Head of caudate nucleus (tissue), 42 donors: ENCODE data around the gene TMPRSS9.

ENCODE experiments used
- DNase-seq, 42 donors: peaks; one replicate each; pipeline versions ENCODE4 v3.0.0 to v3.0.0-alpha.2; 2020 to 2021; ENCODE audit warnings: mixed read lengths in 7 of 42
- intact Hi-C: fragments of 100-400 bp; cut with DNase I; formaldehyde crosslinking; loops from one replicate; pipeline ENCODE4 v1.15.0; 2022

The TMPRSS9 gene

GRCh38 chr19:2327773-2328400 is 32.2 kb upstream of the TMPRSS9 start:
- intact Hi-C loops = loop anchor here (5.0 kb wide), 1 partner anchor 176 kb away; the partner anchor contains the start of gene AP3D1
- peak in 28 of 42 donors; percentile 35 to 88 (median 63) for DNase-seq

DNA sequence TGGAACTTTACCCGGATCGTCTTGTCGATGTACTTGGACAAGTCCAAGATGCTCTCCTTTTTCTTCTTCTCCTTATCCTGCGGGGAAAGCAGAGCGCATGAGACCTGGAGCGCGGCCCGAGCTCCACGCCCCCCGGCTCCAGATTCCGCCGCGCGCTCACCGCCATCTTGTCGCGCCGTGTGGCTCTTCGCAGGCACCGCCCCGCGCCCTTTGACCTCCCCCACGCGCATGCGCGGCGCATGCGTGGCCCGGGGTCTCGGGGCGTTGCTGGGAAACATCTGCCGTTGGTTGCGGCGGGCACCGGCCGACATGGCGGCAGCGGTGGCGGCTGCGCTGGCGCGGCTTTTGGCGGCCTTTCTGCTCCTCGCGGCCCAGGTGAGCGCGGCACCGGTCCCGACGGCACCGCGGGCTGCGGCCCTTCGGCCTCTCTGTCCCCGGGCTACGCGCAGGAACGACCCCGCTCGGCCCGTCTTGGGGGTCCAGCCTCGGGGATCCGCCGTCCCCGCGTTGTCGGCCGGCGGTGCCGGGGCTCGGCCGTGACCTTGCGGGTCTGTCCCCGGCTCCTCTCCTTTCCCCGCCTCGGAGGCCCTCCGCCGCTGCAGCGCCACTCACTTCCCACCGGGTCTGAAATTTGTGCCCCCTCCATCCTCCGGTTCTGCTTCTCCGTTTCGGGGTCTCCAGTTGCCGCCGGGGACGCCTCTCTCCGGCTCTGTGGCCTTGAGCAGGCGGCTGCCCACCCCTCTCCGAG is 31.5 kb upstream of the TMPRSS9 start, which contains the start of the genes LSM7 and SPPL2B:
LSM7 (minus strand) TSS at position 186 of the 748 bp plus-strand sequence; CDS start at position 166, 20 bp downstream.
SPPL2B (plus strand) TSS at position 284 of the 748 bp plus-strand sequence; CDS start at position 310, 26 bp downstream.
- DNase-seq = peak; percentile 60 to 96 (median 92)
- intact Hi-C loops = loop anchor here (5.0 kb wide), 1 partner anchor 176 kb away; the partner anchor contains the start of gene AP3D1

DNA sequence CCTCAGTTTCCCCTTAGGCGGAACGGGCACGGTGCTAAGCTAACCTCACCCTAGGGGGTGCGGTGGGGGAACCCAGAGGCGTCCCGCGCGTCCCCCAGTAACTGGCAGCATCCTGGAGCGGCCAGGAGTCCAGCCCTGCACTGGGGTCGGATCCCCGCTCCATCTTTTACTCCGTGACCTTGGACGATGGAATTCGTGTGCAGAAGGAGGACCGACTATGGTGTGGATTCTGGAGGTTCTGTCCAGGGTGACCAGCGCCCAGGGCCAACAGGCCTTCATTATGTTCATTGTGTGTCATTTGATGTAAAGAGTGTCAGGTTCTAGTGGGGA is 31.0 kb upstream of the TMPRSS9 start:
- intact Hi-C loops = loop anchor here (5.0 kb wide), 1 partner anchor 177 kb away; the partner anchor contains the start of gene AP3D1
- no peak for DNase-seq

DNA sequence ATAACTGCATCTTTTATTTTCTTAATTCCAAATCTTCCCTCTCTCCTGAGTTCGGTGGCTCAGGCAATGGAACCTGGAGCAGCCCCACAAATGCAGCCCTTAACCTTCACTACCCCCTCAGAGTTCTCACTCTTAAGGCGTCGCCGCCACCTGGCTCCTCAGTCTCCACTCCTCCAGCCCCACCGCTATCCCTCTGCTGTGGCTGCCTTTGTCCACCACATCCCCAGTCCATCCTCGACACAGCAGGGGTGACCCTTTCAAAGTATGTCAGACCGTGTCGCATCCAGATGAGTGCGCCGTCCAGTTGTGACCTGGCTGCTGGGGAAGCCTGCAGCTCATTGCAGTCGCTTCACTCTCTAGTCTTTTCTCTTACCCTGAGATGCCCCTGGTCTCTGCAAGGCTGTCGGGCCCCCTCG is 30.6 kb upstream of the TMPRSS9 start:
- no peak for DNase-seq
- intact Hi-C loops = loop anchor here (5.0 kb wide), 1 partner anchor 177 kb away; the partner anchor contains the start of gene AP3D1

GRCh38 chr19:2330255-2330631 is 29.8 kb upstream of the TMPRSS9 start:
- no peak for DNase-seq
- intact Hi-C loops = loop anchor here (5.0 kb wide), 1 partner anchor 52 kb away; no protein-coding TSS in a partner anchor

DNA sequence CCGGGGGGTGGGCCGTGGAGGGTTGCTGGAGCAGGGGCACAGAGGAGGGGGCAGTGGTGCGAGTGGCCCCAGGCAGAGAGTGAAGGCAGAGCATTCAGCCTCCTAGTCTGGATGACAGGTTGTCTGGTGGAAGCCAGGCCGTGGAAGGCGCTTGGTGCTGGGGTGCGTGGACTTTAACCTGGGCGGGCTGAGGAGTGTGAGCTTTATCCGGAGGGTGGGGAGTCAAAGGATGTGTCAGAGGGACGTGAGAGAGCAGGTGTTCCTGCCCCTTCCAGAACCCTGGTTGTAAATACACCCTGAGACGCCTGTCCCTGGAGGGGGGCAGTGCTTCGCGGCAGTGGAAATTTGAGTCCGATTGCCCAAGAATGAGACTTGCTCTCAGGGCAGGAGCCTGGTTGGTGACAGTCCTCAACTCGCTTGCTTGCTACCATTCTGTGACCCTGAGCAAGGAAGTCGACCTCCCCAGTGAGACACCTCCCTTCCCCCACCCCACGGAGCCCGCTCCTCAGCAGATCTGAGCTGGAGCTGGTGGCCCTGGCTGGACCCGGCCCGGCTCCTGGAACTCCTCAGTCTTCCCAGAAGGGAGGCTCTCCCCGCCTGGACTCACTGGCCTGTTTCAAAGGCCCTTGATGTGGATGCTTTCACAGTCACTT is 29.3 kb upstream of the TMPRSS9 start:
- peak in 2 of 42 donors; percentile 29 to 51 for DNase-seq

DNA sequence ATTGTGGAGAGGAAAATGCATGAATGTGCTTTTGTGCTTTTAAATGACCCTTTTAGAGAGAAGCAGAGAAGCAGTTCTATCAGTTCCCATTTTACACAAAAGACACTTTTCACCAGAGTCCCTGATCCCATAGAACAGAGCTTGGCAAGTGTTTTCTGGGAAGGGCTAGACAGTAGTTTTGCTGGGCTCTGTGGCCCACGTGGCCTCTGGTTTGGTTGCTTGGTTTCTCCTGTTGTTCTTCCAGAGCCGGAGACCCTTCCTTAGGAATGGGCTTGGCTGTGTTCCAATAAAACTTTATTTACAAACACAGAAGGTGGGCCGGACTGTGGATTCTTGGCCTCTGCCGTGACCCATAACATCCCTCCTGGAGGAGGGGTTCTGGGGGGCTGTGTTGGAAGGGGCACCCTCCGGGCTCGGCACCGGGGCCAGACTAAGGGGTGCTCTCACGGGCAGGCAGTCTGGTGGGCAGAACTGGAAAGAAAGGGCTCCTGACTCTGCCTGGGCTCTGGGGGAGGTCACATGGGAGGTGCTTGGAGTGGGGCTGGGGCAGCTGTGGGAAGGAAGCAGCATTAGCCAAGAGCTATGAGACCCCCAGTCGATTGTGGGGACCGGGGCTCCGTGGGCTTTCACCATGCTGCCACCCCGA is 28.3 kb upstream of the TMPRSS9 start:
- peak in 18 of 42 donors; percentile 38 to 75 (median 52) for DNase-seq
- intact Hi-C loops = loop anchor here (5.0 kb wide), 1 partner anchor 51 kb away; no protein-coding TSS in a partner anchor

More for the DNA sequence above, 29.3 kb upstream of the TMPRSS9 start:
- intact Hi-C loops = loop anchor here (5.0 kb wide), 1 partner anchor 52 kb away; no protein-coding TSS in a partner anchor

DNA sequence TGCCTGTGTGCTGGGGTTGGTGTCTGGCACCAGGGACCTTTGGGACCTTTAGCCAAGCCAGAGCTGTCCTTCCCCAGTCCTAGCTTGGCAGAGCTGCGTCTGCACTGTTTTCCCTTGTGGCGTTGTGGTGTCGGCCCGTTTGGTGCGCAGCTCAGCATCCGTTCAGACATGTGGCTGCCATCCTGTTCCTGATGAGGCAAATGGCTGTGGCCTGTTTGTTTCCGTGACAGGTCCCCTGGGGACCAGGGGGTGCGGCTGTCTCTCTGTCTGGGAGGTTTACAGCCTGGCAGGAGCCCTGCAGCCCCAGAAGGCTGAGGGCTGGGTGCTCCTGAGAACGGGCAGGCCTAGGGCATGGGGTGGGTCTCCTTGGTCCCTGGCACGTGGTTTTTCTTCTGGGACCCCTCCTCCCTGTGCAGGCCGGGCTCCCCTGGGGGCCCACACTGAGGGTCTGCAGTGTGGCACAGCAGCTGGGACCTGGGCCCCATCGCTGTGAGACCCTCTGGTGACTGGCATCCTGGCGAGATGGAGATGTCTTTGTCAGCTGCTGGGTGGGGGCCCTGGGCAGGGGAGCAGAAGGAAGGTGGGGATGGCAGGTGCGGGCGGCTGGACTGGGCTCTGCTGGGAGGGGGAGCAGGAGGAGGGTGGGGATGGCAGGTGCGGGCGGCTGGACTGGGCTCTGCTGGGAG is 27.6 kb upstream of the TMPRSS9 start:
- DNase-seq = no peak
- intact Hi-C loops = loop anchor here (5.0 kb wide), 1 partner anchor 50 kb away; no protein-coding TSS in a partner anchor

- no peak for DNase-seq
- intact Hi-C loops = loop anchor here (5.0 kb wide), 1 partner anchor 49 kb away; no protein-coding TSS in a partner anchor
Measured at GRCh38 chr19:2333027-2333806, 26.8 kb upstream of the TMPRSS9 start.

GRCh38 chr19:2333807-2334211 is 26.3 kb upstream of the TMPRSS9 start:
- peak in 4 of 42 donors; percentile 32 to 47 (median 45) for DNase-seq
- intact Hi-C loops = loop anchor here (5.0 kb wide), 1 partner anchor 48 kb away; no protein-coding TSS in a partner anchor

GRCh38 chr19:2334426-2334825 is 25.6 kb upstream of the TMPRSS9 start:
- no peak for DNase-seq
- intact Hi-C loops = loop anchor here (5.0 kb wide), 1 partner anchor 48 kb away; no protein-coding TSS in a partner anchor

GRCh38 chr19:2334986-2335846 is 24.8 kb upstream of the TMPRSS9 start:
- intact Hi-C loops = loop anchor here (5.0 kb wide), 1 partner anchor 47 kb away; no protein-coding TSS in a partner anchor
- DNase-seq = no peak

GRCh38 chr19:2335848-2336247 is 24.2 kb upstream of the TMPRSS9 start:
- intact Hi-C loops = no loop called here
- no peak for DNase-seq

DNA sequence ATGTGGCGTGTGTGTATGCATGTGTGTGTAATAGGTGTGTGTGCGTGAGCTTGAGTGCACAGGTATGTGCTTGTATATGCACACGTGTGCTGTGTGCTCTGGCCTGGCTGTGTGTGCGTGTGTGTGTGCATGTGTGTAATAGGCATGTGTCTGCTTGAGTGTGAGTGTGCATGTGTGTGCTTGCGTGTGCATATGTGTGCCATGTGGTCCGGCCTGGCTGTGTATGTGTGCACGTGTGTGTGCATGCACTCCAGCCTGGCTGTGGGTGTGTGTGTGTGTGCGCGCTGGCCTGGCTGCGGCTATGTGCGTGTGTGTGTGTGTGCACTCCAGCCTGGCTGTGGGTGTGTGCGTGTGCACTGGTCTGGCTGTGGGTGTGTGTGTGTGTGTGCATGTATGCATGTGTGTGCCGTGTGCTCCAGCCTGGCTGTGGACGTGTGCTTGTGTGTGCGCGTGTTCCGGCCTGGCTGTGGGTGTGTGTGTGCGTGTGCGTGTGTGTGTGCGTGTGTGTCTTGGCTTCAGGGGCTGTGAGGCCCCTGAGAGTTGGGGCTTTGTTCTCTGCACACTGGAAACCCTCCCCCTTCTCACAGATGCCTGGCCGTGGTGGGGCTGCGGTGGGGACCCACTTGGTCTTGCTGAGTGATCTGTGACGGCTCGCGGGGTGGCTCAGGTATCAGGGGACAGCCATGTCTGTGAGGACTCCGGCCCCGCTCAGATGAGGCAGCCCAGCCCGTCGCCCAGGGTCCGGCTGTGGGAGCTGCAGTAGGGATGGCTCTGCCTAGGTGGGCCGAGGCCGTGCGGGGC is 23.3 kb upstream of the TMPRSS9 start:
- intact Hi-C loops = no loop called here
- DNase-seq = no peak

DNA sequence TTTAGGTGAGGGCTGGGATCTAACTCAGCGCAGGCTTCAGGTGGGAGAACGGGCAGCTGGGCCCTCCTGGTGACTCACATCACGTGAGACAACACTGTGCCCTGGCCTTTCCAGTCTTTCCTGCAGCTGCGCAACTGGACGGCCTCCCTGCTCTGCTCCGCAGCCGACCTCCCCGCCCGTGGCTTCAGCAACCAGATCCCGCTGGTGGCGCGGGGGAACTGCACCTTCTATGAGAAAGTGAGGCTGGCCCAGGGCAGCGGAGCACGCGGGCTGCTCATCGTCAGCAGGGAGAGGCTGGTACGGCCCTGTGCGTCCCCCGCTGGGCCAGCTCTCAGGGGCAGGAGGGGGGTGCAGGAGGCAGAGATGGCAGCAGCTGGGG is 22.7 kb upstream of the TMPRSS9 start:
- intact Hi-C loops = no loop called here
- DNase-seq = peak; percentile 38 to 90 (median 70)
